OCI-LY3 (cell line): ENCODE data around the gene NT5C.
"Not testable (repeated sequence)": the region's sequence is repeated elsewhere in the genome, so short reads cannot be mapped to it uniquely, and the experiment has no call there.

Source experiments
- CTCF ChIP-seq: fragments of 200-600, 300-600 bp; sonication (generic); IDR thresholded peaks from 2 replicates; pipeline ENCODE4 v1.5.1; 2014; ENCODE audit warnings: antibody characterized with exemption, low read length, low read depth
- EZH2phosphoT487 ChIP-seq: fragments of 200-600 bp; shearing (Covaris generic); IDR thresholded peaks from 2 replicates; pipeline ENCODE4 v1.6.1; 2018; ENCODE audit warnings: antibody characterized with exemption, mixed run types, low read depth

GRCh38 chr17:75133607-75134347 is 2.2 kb upstream of the NT5C start:
- not testable (repeated sequence) for TF ChIP-seq CTCF, EZH2phosphoT487
